ENCODE results near the gene GALM. TPM values are rescaled to one million over a fixed set of nuclear protein-coding genes. Genes with fewer than 3 reads are reported as not detected.

The GALM gene
- total RNA-seq, 4 donors from 2014 or later = 9.2 to 17.1 (median 13.2) TPM

- H3K4me3 ChIP-seq = no peak overlapping the region
- TF ChIP-seq POLR2A (IDR thresholded peaks at IDR 0.05) = no peak
- no peak for TF ChIP-seq EP300 (IDR thresholded peaks at IDR 0.05)
- TF ChIP-seq, protein P1, sequence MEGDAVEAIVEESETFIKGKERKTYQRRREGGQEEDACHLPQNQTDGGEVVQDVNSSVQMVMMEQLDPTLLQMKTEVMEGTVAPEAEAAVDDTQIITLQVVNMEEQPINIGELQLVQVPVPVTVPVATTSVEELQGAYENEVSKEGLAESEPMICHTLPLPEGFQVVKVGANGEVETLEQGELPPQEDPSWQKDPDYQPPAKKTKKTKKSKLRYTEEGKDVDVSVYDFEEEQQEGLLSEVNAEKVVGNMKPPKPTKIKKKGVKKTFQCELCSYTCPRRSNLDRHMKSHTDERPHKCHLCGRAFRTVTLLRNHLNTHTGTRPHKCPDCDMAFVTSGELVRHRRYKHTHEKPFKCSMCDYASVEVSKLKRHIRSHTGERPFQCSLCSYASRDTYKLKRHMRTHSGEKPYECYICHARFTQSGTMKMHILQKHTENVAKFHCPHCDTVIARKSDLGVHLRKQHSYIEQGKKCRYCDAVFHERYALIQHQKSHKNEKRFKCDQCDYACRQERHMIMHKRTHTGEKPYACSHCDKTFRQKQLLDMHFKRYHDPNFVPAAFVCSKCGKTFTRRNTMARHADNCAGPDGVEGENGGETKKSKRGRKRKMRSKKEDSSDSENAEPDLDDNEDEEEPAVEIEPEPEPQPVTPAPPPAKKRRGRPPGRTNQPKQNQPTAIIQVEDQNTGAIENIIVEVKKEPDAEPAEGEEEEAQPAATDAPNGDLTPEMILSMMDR (IDR thresholded peaks at IDR 0.05) = no peak
- TF ChIP-seq POLR2AphosphoS5 (IDR thresholded peaks at IDR 0.05) = no peak
- no peak for ATAC-seq
These were observed 6.8 kb upstream of the GALM start for GRCh38 chr2:38659115-38659514.

GRCh38 chr2:38660282-38660681, 5.6 kb upstream of the GALM start:
- Histone ChIP-seq H3K4me3 (no peak overlapping the region), H3K4me1 (peaks cover 0 to 5% (median 0%) of the 10 kb centered on the region in 3 donors), H3K27ac (no peak overlapping the region), H3K27me3 (no peaks in the 10 kb centered on the region), H3K9me3 (no peaks in the 10 kb centered on the region), H3K36me3 (no peaks in the 10 kb centered on the region)
- no peak for TF ChIP-seq POLR2AphosphoS5 (IDR thresholded peaks at IDR 0.05)
- TF ChIP-seq EP300 (IDR thresholded peaks at IDR 0.05) = no peak
- TF ChIP-seq POLR2A (IDR thresholded peaks at IDR 0.05) = no peak
- TF ChIP-seq, protein P1 (IDR thresholded peaks at IDR 0.05) = no peak
- ATAC-seq = no peak
- 80 to 100% methylated on average over 1 to 3 of the region's 3 CpGs for WGBS, 2 donors (ENCODE audit: low coverage in 1 of 2)

More at GRCh38 chr2:38659115-38659514, 6.8 kb upstream of the GALM start:
- Histone ChIP-seq H3K4me1 (no peaks in the 10 kb centered on the region), H3K27ac (no peak overlapping the region), H3K9me3 (no peaks in the 10 kb centered on the region), H3K27me3 (no peaks in the 10 kb centered on the region), H3K36me3 (no peaks in the 10 kb centered on the region)
- WGBS, 2 donors (ENCODE audit: low coverage in 1 of 2) = 92 to 97% methylated on average over 2 of the region's 2 CpGs

GRCh38 chr2:38661306-38661705, 4.6 kb upstream of the GALM start:
- no peaks in the 10 kb centered on the region for H3K36me3 ChIP-seq
- TF ChIP-seq EP300 (IDR thresholded peaks at IDR 0.05) (no peak), POLR2A (IDR thresholded peaks at IDR 0.05) (no peak), POLR2AphosphoS5 (IDR thresholded peaks at IDR 0.05) (no peak)
- TF ChIP-seq, protein P1 (IDR thresholded peaks at IDR 0.05) = no peak
- no peaks in the 10 kb centered on the region for H3K9me3 ChIP-seq
- H3K4me3 ChIP-seq = no peak overlapping the region
- ATAC-seq = no peak
- peaks cover 0 to 12% (median 0%) of the 10 kb centered on the region in 3 donors for H3K4me1 ChIP-seq
- WGBS, 2 donors (ENCODE audit: low coverage in 1 of 2) = 65 to 69% methylated on average over 2 to 3 of the region's 3 CpGs
- no peak overlapping the region for H3K27ac ChIP-seq
- H3K27me3 ChIP-seq = no peaks in the 10 kb centered on the region

DNA sequence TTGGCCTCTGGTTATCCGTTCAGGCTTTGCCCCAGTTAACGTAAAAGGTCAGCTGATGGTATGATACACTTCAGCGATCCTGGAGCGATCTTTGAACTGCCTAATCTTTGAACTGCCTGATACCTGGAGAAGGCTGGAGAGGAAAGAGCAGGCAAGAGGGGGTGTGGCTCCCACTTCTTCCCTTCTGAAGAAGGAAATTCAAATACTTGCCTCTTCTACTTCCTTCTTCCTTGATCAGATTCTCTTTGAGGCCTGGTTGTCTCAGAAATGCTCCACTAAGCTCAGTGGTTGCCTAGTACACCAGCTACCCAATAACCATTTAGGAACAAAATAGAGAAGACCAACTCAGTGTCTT, 619 bp downstream of the GALM start:
- no peaks in the 10 kb centered on the region for H3K27me3 ChIP-seq
- WGBS, 2 donors (ENCODE audit: low coverage in 1 of 2) = 18 to 21% methylated on average over 4 of the region's 4 CpGs
- peak overlapping the region; percentile 0 to 79 (median 76) for H3K27ac ChIP-seq
- no peak for ATAC-seq
- TF ChIP-seq POLR2A (IDR thresholded peaks at IDR 0.05) (no peak), POLR2AphosphoS5 (IDR thresholded peaks at IDR 0.05) (no peak), EP300 (IDR thresholded peaks at IDR 0.05) (no peak)
- TF ChIP-seq, protein P1 (IDR thresholded peaks at IDR 0.05) = no peak
- H3K4me1 ChIP-seq = peaks cover 0 to 43% (median 11%) of the 10 kb centered on the region in 3 donors
- H3K4me3 ChIP-seq = peak overlapping the region; percentile 50 to 57
- no peaks in the 10 kb centered on the region for H3K36me3 ChIP-seq
- H3K9me3 ChIP-seq = no peaks in the 10 kb centered on the region

DNA sequence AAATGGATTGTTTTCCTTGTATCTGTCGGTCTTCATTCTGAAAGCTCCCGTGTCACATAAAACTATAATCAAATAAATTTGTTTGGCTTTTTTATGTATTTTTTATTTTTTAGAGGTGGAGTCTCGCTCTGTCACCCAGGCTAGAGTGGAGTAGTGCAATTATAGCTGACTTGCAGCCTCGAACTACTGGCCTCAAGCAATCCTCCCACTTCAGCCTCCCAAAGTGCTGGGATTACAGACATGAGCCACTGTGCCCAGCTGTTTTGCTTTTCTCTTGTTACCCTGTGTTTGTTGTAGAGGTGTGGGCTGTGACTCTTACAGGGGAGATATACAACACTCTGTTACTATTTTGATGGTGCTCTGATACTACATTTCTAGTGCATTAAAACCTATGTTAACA, 2.2 kb downstream of the GALM start:
- H3K27me3 ChIP-seq = no peaks in the 10 kb centered on the region
- H3K9me3 ChIP-seq = no peaks in the 10 kb centered on the region
- TF ChIP-seq EP300 (IDR thresholded peaks at IDR 0.05) (no peak), POLR2A (IDR thresholded peaks at IDR 0.05) (no peak)
- no peak for ATAC-seq
- 86 to 96% methylated on average over 3 to 4 of the region's 4 CpGs for WGBS, 2 donors (ENCODE audit: low coverage in 1 of 2)
- no peaks in the 10 kb centered on the region for H3K36me3 ChIP-seq
- peaks cover 0 to 43% (median 11%) of the 10 kb centered on the region in 3 donors for H3K4me1 ChIP-seq
- no peak overlapping the region for H3K27ac ChIP-seq
- no peak overlapping the region for H3K4me3 ChIP-seq
